CD14-positive monocyte (primary cell): Measurements from ENCODE around the gene CDSN. TPM values are rescaled to one million over a fixed set of nuclear protein-coding genes. Genes with fewer than 3 reads are reported as not detected.

Experiments used
- DNase-seq, 3 donors: peaks; one replicate each; pipeline ENCODE4 v3.0.0-alpha.2; 2011 to 2022
- H2AFZ ChIP-seq: 2 replicates; pipeline ENCODE4 v1.6.0; 2012; ENCODE audit warnings: mild to moderate bottlenecking, low read depth, low read length, inconsistent platforms; ENCODE audit not compliant: insufficient read depth, poor library complexity, severe bottlenecking
- H3K27ac ChIP-seq, 2 donors: 1 replicate in 1 of 2; 2 replicates in 1 of 2; pipeline ENCODE4 v1.5.1; 2012 to 2013; ENCODE audit warnings: low read length in 2 of 2, control low read depth in 1 of 2, inconsistent platforms in 1 of 2, low read depth in 1 of 2, mild to moderate bottlenecking in 1 of 2
- H3K27me3 ChIP-seq, 2 donors: one replicate each; pipeline versions ENCODE4 v1.6.0 to v1.6.1; 2011 to 2013; ENCODE audit warnings: low read length in 2 of 2; ENCODE audit not compliant: control insufficient read depth in 2 of 2, insufficient read depth in 2 of 2
- H3K36me3 ChIP-seq, 2 donors: replicated peaks in 1 of 2; 1 replicate in 1 of 2; 2 replicates in 1 of 2; pipeline versions ENCODE4 v1.5.1 to v1.6.1; 2012 to 2013; ENCODE audit warnings: low read length in 2 of 2, control low read depth in 1 of 2, inconsistent platforms in 1 of 2, mild to moderate bottlenecking in 1 of 2; ENCODE audit not compliant: insufficient read depth in 2 of 2, control insufficient read depth in 1 of 2
- H3K4me1 ChIP-seq, 2 donors: 1 replicate in 1 of 2; 2 replicates in 1 of 2; pipeline versions ENCODE4 v1.5.1 to v1.6.1; 2012 to 2013; ENCODE audit warnings: low read length in 2 of 2, control low read depth in 1 of 2, inconsistent platforms in 1 of 2, mild to moderate bottlenecking in 1 of 2, moderate library complexity in 1 of 2; ENCODE audit not compliant: insufficient read depth in 2 of 2, control insufficient read depth in 1 of 2
- H3K4me2 ChIP-seq: replicated peaks from 2 replicates; pipeline ENCODE3; 2012; ENCODE audit warnings: low read length, moderate library complexity, mild to moderate bottlenecking; ENCODE audit not compliant: poor library complexity, severe bottlenecking; ENCODE audit errors: extremely low read depth
- H3K4me3 ChIP-seq, 3 experiments: fragments of 200-600 bp in 1 of 3; sonication (generic) in 1 of 3; replicated peaks in 1 of 3; 1 replicate in 2 of 3; 2 replicates in 1 of 3; pipeline ENCODE4 v1.5.1; 2011 to 2013; ENCODE audit warnings: low read length in 3 of 3, mild to moderate bottlenecking in 3 of 3, control low read depth in 2 of 3, low read depth in 2 of 3, inconsistent platforms in 1 of 3, moderate library complexity in 1 of 3
- H3K79me2 ChIP-seq: 2 replicates; pipeline ENCODE4 v1.6.0; 2012; ENCODE audit warnings: mild to moderate bottlenecking, control low read depth, inconsistent platforms, low read length, moderate library complexity; ENCODE audit not compliant: insufficient read depth
- H3K9ac ChIP-seq: 2 replicates; pipeline ENCODE4 v1.6.0; 2017; ENCODE audit warnings: low read length, mild to moderate bottlenecking; ENCODE audit not compliant: insufficient read depth, poor library complexity, severe bottlenecking
- H3K9me3 ChIP-seq, 2 donors: replicated peaks in 1 of 2; 1 replicate in 1 of 2; 2 replicates in 1 of 2; pipeline versions ENCODE4 v1.5.1 to v1.6.1; 2012 to 2013; ENCODE audit warnings: low read length in 2 of 2, control low read depth in 1 of 2; ENCODE audit not compliant: control insufficient read depth in 1 of 2, insufficient read depth in 1 of 2
- H4K20me1 ChIP-seq: 2 replicates; pipeline ENCODE4 v1.6.0; 2012; ENCODE audit warnings: mild to moderate bottlenecking, low read length, control low read depth, moderate library complexity; ENCODE audit not compliant: insufficient read depth
- H3K27ac Mint-ChIP-seq, 7 donors: one replicate each; pipeline ENCODE4 v1.8.0; 2020; ENCODE audit warnings: mild to moderate bottlenecking in 7 of 7, mixed read lengths in 7 of 7, moderate library complexity in 6 of 7, inconsistent platforms in 2 of 7
- H3K27me3 Mint-ChIP-seq, 3 donors: one replicate each; pipeline ENCODE4 v1.8.0; 2021 to 2022; ENCODE audit warnings: low read depth in 3 of 3, mild to moderate bottlenecking in 3 of 3, mixed read lengths in 3 of 3, moderate library complexity in 3 of 3, inconsistent platforms in 1 of 3
- H3K36me3 Mint-ChIP-seq, 2 donors: one replicate each; pipeline ENCODE4 v1.8.0; 2020; ENCODE audit warnings: mixed read lengths in 2 of 2, inconsistent platforms in 1 of 2, mild to moderate bottlenecking in 1 of 2
- H3K4me1 Mint-ChIP-seq: one replicate; pipeline ENCODE4 v1.8.0; 2020; ENCODE audit warnings: mild to moderate bottlenecking, mixed read lengths
- H3K4me3 Mint-ChIP-seq, 2 donors: one replicate each; pipeline ENCODE4 v1.8.0; 2020; ENCODE audit warnings: mild to moderate bottlenecking in 2 of 2, mixed read lengths in 2 of 2, moderate library complexity in 1 of 2
- H3K9me3 Mint-ChIP-seq, 7 donors: one replicate each; pipeline ENCODE4 v1.8.0; 2020 to 2022; ENCODE audit warnings: mixed read lengths in 7 of 7, mild to moderate bottlenecking in 6 of 7, moderate library complexity in 6 of 7, inconsistent platforms in 2 of 7
- WGBS: methylation state at CpG from one replicate; pipeline ENCODE4 v1.1.5; 2013; ENCODE audit warnings: missing lambda C conversion rate; ENCODE audit not compliant: insufficient coverage; 5-methylcytosine and 5-hydroxymethylcytosine counted together
- intact Hi-C, 2 donors: fragments of 100-400 bp; cut with micrococcal nuclease; formaldehyde crosslinking; loops; one replicate each; pipeline versions ENCODE4 v1.15.0 to v1.15.1; 2023
- polyA plus RNA-seq, 3 donors: library from polyadenylated mRNA; depleted of rRNA in 1 of 3; unstranded in 2 of 3; stranded (reverse) in 1 of 3; fragments of 300-500 nt in 2 of 3; fragments of >200 nt in 1 of 3; fragmentation: Illumina TruSeq in 2 of 3; gene quantifications; 1 replicate in 2 of 3; 2 replicates in 1 of 3; pipeline ENCODE4 v1.2.3, GENCODE V29; 2012 to 2021
- TF ChIP-seq, protein P1 (sequence below): fragments of 200-600 bp; IDR thresholded peaks from one replicate; pipeline ENCODE4 v1.8.0; 2022; ENCODE audit warnings: antibody characterized with exemption, mild to moderate bottlenecking

Gene CDSN
- polyA plus RNA-seq, 3 donors, result not detected

DNA sequence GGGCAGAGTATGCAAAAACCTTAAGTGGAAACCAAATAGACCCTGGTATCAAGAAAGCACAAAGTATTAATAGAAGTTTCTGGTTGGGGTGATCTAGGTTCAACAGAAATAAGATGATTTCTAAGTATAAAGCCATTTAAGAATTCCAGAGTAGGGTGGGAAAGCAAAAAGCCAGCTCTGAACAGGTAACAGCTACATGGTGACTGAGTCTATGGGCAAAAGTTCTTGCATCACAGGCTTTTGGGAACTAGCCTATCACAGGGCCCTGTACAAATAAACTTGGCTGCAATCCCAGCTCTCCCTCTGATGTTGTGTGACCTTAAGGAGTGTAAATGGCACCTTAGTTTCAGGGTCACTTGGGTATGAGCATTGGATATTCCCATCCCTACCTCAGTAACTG is 43.7 kb upstream of the CDSN start:
- Histone ChIP-seq H3K79me2 (peaks cover 15% of the 10 kb centered on the region), H4K20me1 (no peaks in the 10 kb centered on the region), H3K9ac (no peak overlapping the region), H3K4me3 (no peak overlapping the region), H3K4me1 (peaks cover 9 to 12% of the 10 kb centered on the region in 2 donors), H3K4me2 (no peak overlapping the region), H3K27me3 (no peaks in the 10 kb centered on the region), H3K36me3 (peaks cover 2 to 20% of the 10 kb centered on the region in 2 donors), H2AFZ (no peak overlapping the region), H3K27ac (no peak overlapping the region), H3K9me3 (no peaks in the 10 kb centered on the region)
- TF ChIP-seq, protein P1, sequence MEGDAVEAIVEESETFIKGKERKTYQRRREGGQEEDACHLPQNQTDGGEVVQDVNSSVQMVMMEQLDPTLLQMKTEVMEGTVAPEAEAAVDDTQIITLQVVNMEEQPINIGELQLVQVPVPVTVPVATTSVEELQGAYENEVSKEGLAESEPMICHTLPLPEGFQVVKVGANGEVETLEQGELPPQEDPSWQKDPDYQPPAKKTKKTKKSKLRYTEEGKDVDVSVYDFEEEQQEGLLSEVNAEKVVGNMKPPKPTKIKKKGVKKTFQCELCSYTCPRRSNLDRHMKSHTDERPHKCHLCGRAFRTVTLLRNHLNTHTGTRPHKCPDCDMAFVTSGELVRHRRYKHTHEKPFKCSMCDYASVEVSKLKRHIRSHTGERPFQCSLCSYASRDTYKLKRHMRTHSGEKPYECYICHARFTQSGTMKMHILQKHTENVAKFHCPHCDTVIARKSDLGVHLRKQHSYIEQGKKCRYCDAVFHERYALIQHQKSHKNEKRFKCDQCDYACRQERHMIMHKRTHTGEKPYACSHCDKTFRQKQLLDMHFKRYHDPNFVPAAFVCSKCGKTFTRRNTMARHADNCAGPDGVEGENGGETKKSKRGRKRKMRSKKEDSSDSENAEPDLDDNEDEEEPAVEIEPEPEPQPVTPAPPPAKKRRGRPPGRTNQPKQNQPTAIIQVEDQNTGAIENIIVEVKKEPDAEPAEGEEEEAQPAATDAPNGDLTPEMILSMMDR, result no peak
- intact Hi-C loops, result no loop called here
- Mint-ChIP-seq H3K36me3 (peaks cover 5 to 27% of the 10 kb centered on the region in 2 donors), H3K27me3 (peaks cover 0 to 1% (median 0%) of the 10 kb centered on the region in 3 donors), H3K9me3 (no peaks in the 10 kb centered on the region), H3K4me3 (no peak overlapping the region), H3K4me1 (peaks cover 18% of the 10 kb centered on the region), H3K27ac (no peak overlapping the region)
- no peak for DNase-seq

GRCh38 chr6:31162463-31163165 is 42.4 kb upstream of the CDSN start:
- Histone ChIP-seq H3K4me2 (no peak overlapping the region), H3K4me1 (peaks cover 13 to 18% of the 10 kb centered on the region in 2 donors), H3K9me3 (no peaks in the 10 kb centered on the region), H2AFZ (no peak overlapping the region), H4K20me1 (no peaks in the 10 kb centered on the region), H3K27ac (no peak overlapping the region), H3K27me3 (no peaks in the 10 kb centered on the region), H3K9ac (no peak overlapping the region), H3K4me3 (no peak overlapping the region), H3K79me2 (peaks cover 21% of the 10 kb centered on the region), H3K36me3 (peaks cover 2 to 20% of the 10 kb centered on the region in 2 donors)
- Mint-ChIP-seq H3K4me1 (peaks cover 25% of the 10 kb centered on the region), H3K4me3 (no peak overlapping the region), H3K27me3 (peaks cover 0 to 3% (median 0%) of the 10 kb centered on the region in 3 donors), H3K36me3 (peaks cover 5 to 27% of the 10 kb centered on the region in 2 donors), H3K27ac (no peak overlapping the region), H3K9me3 (no peaks in the 10 kb centered on the region)
- TF ChIP-seq, protein P1, result no peak
- WGBS, result 92% methylated on average over 10 of the region's 13 CpGs
- intact Hi-C loops, result no loop called here
- no peak for DNase-seq
